Measurements from ENCODE around the gene FBXL14.
A peak's percentile ranks its signal among the peaks of the same experiment; 100 is the strongest.
"Not testable (repeated sequence)": the region's sequence is repeated elsewhere in the genome, so short reads cannot be mapped to it uniquely, and the experiment has no call there.

Gene FBXL14

GRCh38 chr12:1603269-1603993 is 9.1 kb upstream of the FBXL14 start:
- Histone ChIP-seq H3K9ac (ENCODE audit: low read depth, low read length) (no peak overlapping the region), H3K4me3 (ENCODE audit: low read length) (no peak overlapping the region), H3K4me2 (ENCODE audit: low read length) (no peak overlapping the region), H3K4me1 (ENCODE audit: control insufficient read depth, insufficient read depth, low read length) (peaks cover 53% of the 10 kb centered on the region), H3K36me3 (ENCODE audit: insufficient read depth, low read length) (no peaks in the 10 kb centered on the region), H3K27me3 (ENCODE audit: control insufficient read depth, insufficient read depth, low read length) (no peaks in the 10 kb centered on the region), H3K9me3 (replicated peaks; ENCODE audit: low read length) (no peaks in the 10 kb centered on the region)

- not testable (repeated sequence) for H3K27me3 ChIP-seq (ENCODE audit: control insufficient read depth, insufficient read depth, low read length); H3K4me2 ChIP-seq (ENCODE audit: low read length); H3K36me3 ChIP-seq (ENCODE audit: insufficient read depth, low read length); H3K9me3 ChIP-seq (replicated peaks; ENCODE audit: low read length); H3K4me3 ChIP-seq (ENCODE audit: low read length); H3K9ac ChIP-seq (ENCODE audit: low read depth, low read length)
- H3K4me1 ChIP-seq (ENCODE audit: control insufficient read depth, insufficient read depth, low read length): peaks cover 46% of the 10 kb centered on the region
These were observed 8.3 kb upstream of the FBXL14 start for GRCh38 chr12:1602706-1603105.

GRCh38 chr12:1598757-1599156 is 4.4 kb upstream of the FBXL14 start:
- no peaks in the 10 kb centered on the region for H3K36me3 ChIP-seq (ENCODE audit: insufficient read depth, low read length)
- H3K9ac ChIP-seq (ENCODE audit: low read depth, low read length): no peak overlapping the region
- no peaks in the 10 kb centered on the region for H3K9me3 ChIP-seq (replicated peaks; ENCODE audit: low read length)
- H3K27me3 ChIP-seq (ENCODE audit: control insufficient read depth, insufficient read depth, low read length): no peaks in the 10 kb centered on the region
- H3K4me3 ChIP-seq (ENCODE audit: low read length): no peak overlapping the region
- H3K4me2 ChIP-seq (ENCODE audit: low read length): no peak overlapping the region
- peaks cover 43% of the 10 kb centered on the region for H3K4me1 ChIP-seq (ENCODE audit: control insufficient read depth, insufficient read depth, low read length)

- Histone ChIP-seq H3K27me3 (ENCODE audit: control insufficient read depth, insufficient read depth, low read length) (no peaks in the 10 kb centered on the region), H3K4me1 (ENCODE audit: control insufficient read depth, insufficient read depth, low read length) (peaks cover 48% of the 10 kb centered on the region), H3K9ac (ENCODE audit: low read depth, low read length) (peak overlapping the region; percentile 82), H3K9me3 (replicated peaks; ENCODE audit: low read length) (no peaks in the 10 kb centered on the region), H3K36me3 (ENCODE audit: insufficient read depth, low read length) (peaks cover 4% of the 10 kb centered on the region), H3K4me3 (ENCODE audit: low read length) (peak overlapping the region; percentile 74), H3K4me2 (ENCODE audit: low read length) (peak overlapping the region; percentile 95)
These were observed 1.4 kb upstream of the FBXL14 start for GRCh38 chr12:1595690-1596347.

- peak overlapping the region; percentile 95 for H3K4me2 ChIP-seq (ENCODE audit: low read length)
- H3K4me3 ChIP-seq (ENCODE audit: low read length): peak overlapping the region; percentile 74
- no peaks in the 10 kb centered on the region for H3K27me3 ChIP-seq (ENCODE audit: control insufficient read depth, insufficient read depth, low read length)
- H3K9ac ChIP-seq (ENCODE audit: low read depth, low read length): peak overlapping the region; percentile 82
- peaks cover 4% of the 10 kb centered on the region for H3K36me3 ChIP-seq (ENCODE audit: insufficient read depth, low read length)
- peaks cover 55% of the 10 kb centered on the region for H3K4me1 ChIP-seq (ENCODE audit: control insufficient read depth, insufficient read depth, low read length)
- H3K9me3 ChIP-seq (replicated peaks; ENCODE audit: low read length): no peaks in the 10 kb centered on the region
These were observed 713 bp upstream of the FBXL14 start for GRCh38 chr12:1595026-1595561.

- H3K9me3 ChIP-seq (replicated peaks; ENCODE audit: low read length): no peaks in the 10 kb centered on the region
- H3K4me1 ChIP-seq (ENCODE audit: control insufficient read depth, insufficient read depth, low read length): peaks cover 62% of the 10 kb centered on the region
- peak overlapping the region; percentile 82 for H3K9ac ChIP-seq (ENCODE audit: low read depth, low read length)
- peaks cover 4% of the 10 kb centered on the region for H3K36me3 ChIP-seq (ENCODE audit: insufficient read depth, low read length)
- no peaks in the 10 kb centered on the region for H3K27me3 ChIP-seq (ENCODE audit: control insufficient read depth, insufficient read depth, low read length)
- peak overlapping the region; percentile 95 for H3K4me2 ChIP-seq (ENCODE audit: low read length)
- peak overlapping the region; percentile 74 for H3K4me3 ChIP-seq (ENCODE audit: low read length)
These were observed 448 bp downstream of the FBXL14 start for GRCh38 chr12:1594006-1594260.

- peak overlapping the region; percentile 82 for H3K9ac ChIP-seq (ENCODE audit: low read depth, low read length)
- peaks cover 4% of the 10 kb centered on the region for H3K36me3 ChIP-seq (ENCODE audit: insufficient read depth, low read length)
- peaks cover 68% of the 10 kb centered on the region for H3K4me1 ChIP-seq (ENCODE audit: control insufficient read depth, insufficient read depth, low read length)
- H3K4me3 ChIP-seq (ENCODE audit: low read length): peak overlapping the region; percentile 74
- H3K9me3 ChIP-seq (replicated peaks; ENCODE audit: low read length): no peaks in the 10 kb centered on the region
- H3K4me2 ChIP-seq (ENCODE audit: low read length): peak overlapping the region; percentile 95
- no peaks in the 10 kb centered on the region for H3K27me3 ChIP-seq (ENCODE audit: control insufficient read depth, insufficient read depth, low read length)
These were observed 991 bp downstream of the FBXL14 start for GRCh38 chr12:1593174-1594005.

GRCh38 chr12:1592444-1593173 is 1.8 kb downstream of the FBXL14 start:
- peaks cover 76% of the 10 kb centered on the region for H3K4me1 ChIP-seq (ENCODE audit: control insufficient read depth, insufficient read depth, low read length)
- peak overlapping the region; percentile 82 for H3K9ac ChIP-seq (ENCODE audit: low read depth, low read length)
- H3K4me2 ChIP-seq (ENCODE audit: low read length): peak overlapping the region; percentile 95
- H3K9me3 ChIP-seq (replicated peaks; ENCODE audit: low read length): no peaks in the 10 kb centered on the region
- H3K36me3 ChIP-seq (ENCODE audit: insufficient read depth, low read length): peaks cover 4% of the 10 kb centered on the region
- no peaks in the 10 kb centered on the region for H3K27me3 ChIP-seq (ENCODE audit: control insufficient read depth, insufficient read depth, low read length)
- peak overlapping the region; percentile 74 for H3K4me3 ChIP-seq (ENCODE audit: low read length)

GRCh38 chr12:1591543-1591942 is 2.8 kb downstream of the FBXL14 start:
- peaks cover 75% of the 10 kb centered on the region for H3K4me1 ChIP-seq (ENCODE audit: control insufficient read depth, insufficient read depth, low read length)

GRCh38 chr12:1591034-1591433 is 3.3 kb downstream of the FBXL14 start:
- Histone ChIP-seq H3K9me3 (replicated peaks; ENCODE audit: low read length) (no peaks in the 10 kb centered on the region), H3K4me2 (ENCODE audit: low read length) (peak overlapping the region; percentile 95), H3K4me3 (ENCODE audit: low read length) (peak overlapping the region; percentile 57), H3K9ac (ENCODE audit: low read depth, low read length) (peak overlapping the region; percentile 57), H3K36me3 (ENCODE audit: insufficient read depth, low read length) (peaks cover 4% of the 10 kb centered on the region), H3K4me1 (ENCODE audit: control insufficient read depth, insufficient read depth, low read length) (peaks cover 70% of the 10 kb centered on the region), H3K27me3 (ENCODE audit: control insufficient read depth, insufficient read depth, low read length) (no peaks in the 10 kb centered on the region)

More at GRCh38 chr12:1591543-1591942, 2.8 kb downstream of the FBXL14 start:
- peak overlapping the region; percentile 57 for H3K9ac ChIP-seq (ENCODE audit: low read depth, low read length)
- peak overlapping the region; percentile 95 for H3K4me2 ChIP-seq (ENCODE audit: low read length)
- no peaks in the 10 kb centered on the region for H3K27me3 ChIP-seq (ENCODE audit: control insufficient read depth, insufficient read depth, low read length)
- H3K9me3 ChIP-seq (replicated peaks; ENCODE audit: low read length): no peaks in the 10 kb centered on the region
- H3K36me3 ChIP-seq (ENCODE audit: insufficient read depth, low read length): peaks cover 4% of the 10 kb centered on the region
- H3K4me3 ChIP-seq (ENCODE audit: low read length): peak overlapping the region; percentile 65
